ENCODE results near the gene AK4. TPM values are rescaled to one million over a fixed set of nuclear protein-coding genes. Genes with fewer than 3 reads are reported as not detected.
A peak's percentile ranks its signal among the peaks of the same experiment; 100 is the strongest.

AK4 gene
- total RNA-seq, 1 donor from 2014 or later = 52.9 TPM

GRCh38 chr1:65149351-65150107 is 1.5 kb downstream of the AK4 start:
- FAIRE-seq (no peak), DNase-seq (ENCODE audit: low read depth) (peak; percentile 30)
- Histone ChIP-seq H3K4me3 (ENCODE audit: low read depth, low read length) (peak overlapping the region; percentile 84), H3K27me3 (ENCODE audit: control insufficient read depth, insufficient read depth, low read length) (no peaks in the 10 kb centered on the region), H3K36me3 (ENCODE audit: control insufficient read depth, insufficient read depth, low read length) (no peaks in the 10 kb centered on the region)
- TF ChIP-seq CTCF (IDR thresholded peaks at IDR 0.05; ENCODE audit: insufficient read depth, low read length, severe bottlenecking) = no peak

GRCh38 chr1:65150108-65150463 is 2.1 kb downstream of the AK4 start:
- no peak for TF ChIP-seq CTCF (IDR thresholded peaks at IDR 0.05; ENCODE audit: insufficient read depth, low read length, severe bottlenecking)
- Histone ChIP-seq H3K27me3 (ENCODE audit: control insufficient read depth, insufficient read depth, low read length) (no peaks in the 10 kb centered on the region), H3K36me3 (ENCODE audit: control insufficient read depth, insufficient read depth, low read length) (no peaks in the 10 kb centered on the region), H3K4me3 (ENCODE audit: low read depth, low read length) (no peak overlapping the region)
- FAIRE-seq = no peak
- no peak for DNase-seq (ENCODE audit: low read depth)

- H3K4me3 ChIP-seq (ENCODE audit: low read depth, low read length) = no peak overlapping the region
- DNase-seq (ENCODE audit: low read depth) = no peak
- TF ChIP-seq CTCF (IDR thresholded peaks at IDR 0.05; ENCODE audit: insufficient read depth, low read length, severe bottlenecking) = no peak
- H3K27me3 ChIP-seq (ENCODE audit: control insufficient read depth, insufficient read depth, low read length) = no peaks in the 10 kb centered on the region
- no peaks in the 10 kb centered on the region for H3K36me3 ChIP-seq (ENCODE audit: control insufficient read depth, insufficient read depth, low read length)
- no peak for FAIRE-seq
These were observed 2.7 kb downstream of the AK4 start for GRCh38 chr1:65150583-65151263.

GRCh38 chr1:65151641-65152040 is 3.6 kb downstream of the AK4 start:
- no peak for DNase-seq (ENCODE audit: low read depth)
- no peak for TF ChIP-seq CTCF (IDR thresholded peaks at IDR 0.05; ENCODE audit: insufficient read depth, low read length, severe bottlenecking)
- no peaks in the 10 kb centered on the region for H3K36me3 ChIP-seq (ENCODE audit: control insufficient read depth, insufficient read depth, low read length)
- no peaks in the 10 kb centered on the region for H3K27me3 ChIP-seq (ENCODE audit: control insufficient read depth, insufficient read depth, low read length)
- no peak for FAIRE-seq
- no peak overlapping the region for H3K4me3 ChIP-seq (ENCODE audit: low read depth, low read length)

GRCh38 chr1:65153635-65154034 is 5.6 kb downstream of the AK4 start:
- no peak overlapping the region for H3K4me3 ChIP-seq (ENCODE audit: low read depth, low read length)
- FAIRE-seq (no peak), DNase-seq (ENCODE audit: low read depth) (no peak)
- no peaks in the 10 kb centered on the region for H3K36me3 ChIP-seq (ENCODE audit: control insufficient read depth, insufficient read depth, low read length)
- TF ChIP-seq CTCF (IDR thresholded peaks at IDR 0.05; ENCODE audit: insufficient read depth, low read length, severe bottlenecking) = no peak
- H3K27me3 ChIP-seq (ENCODE audit: control insufficient read depth, insufficient read depth, low read length) = no peaks in the 10 kb centered on the region

All from bronchial epithelial cell (primary cell).